HepG2 (cell line): ENCODE data around the gene METTL22. TPM values are rescaled to one million over a fixed set of nuclear protein-coding genes. Genes with fewer than 3 reads are reported as not detected.

Experiments used
- ATF5 ChIP-seq: sonication (generic); formaldehyde crosslinking; IDR thresholded peaks from 2 replicates; pipeline ENCODE4 v1.4.0; 2020; ENCODE audit warnings: mild to moderate bottlenecking, low read depth, missing genetic modification reagents
- BORCS8-MEF2B ChIP-seq: sonication (generic); formaldehyde crosslinking; IDR thresholded peaks from 2 replicates; pipeline ENCODE4 v1.8.0; 2022; ENCODE audit warnings: mild to moderate bottlenecking, missing genetic modification reagents
- MEF2D ChIP-seq: sonication (generic); formaldehyde crosslinking; IDR thresholded peaks from 2 replicates; pipeline ENCODE4 v1.5.1; 2020; ENCODE audit warnings: mild to moderate bottlenecking, missing genetic modification reagents
- MIER3 ChIP-seq: IDR thresholded peaks from 2 replicates; pipeline ENCODE4 v1.6.1; 2016; ENCODE audit warnings: missing compliant biosample characterization, borderline replicate concordance
- MTF1 ChIP-seq: sonication (generic); formaldehyde crosslinking; IDR thresholded peaks from 2 replicates; pipeline ENCODE4 v1.5.0; 2020; ENCODE audit warnings: missing genetic modification reagents
- PCBP2 ChIP-seq: fragments of 200-400 bp; formaldehyde crosslinking; optimal IDR thresholded peaks from 2 replicates; pipeline ENCODE3; 2018; ENCODE audit warnings: low read length, low read depth; ENCODE audit not compliant: poor library complexity, severe bottlenecking
- POLR2A ChIP-seq, 2 experiments: IDR thresholded peaks; 2 replicates each; pipeline ENCODE4 v1.6.1; 2011; ENCODE audit warnings: low read depth in 2 of 2, low read length in 2 of 2, mild to moderate bottlenecking in 1 of 2, moderate library complexity in 1 of 2; ENCODE audit not compliant: insufficient read depth in 1 of 2
- TOPORS ChIP-seq: sonication (generic); formaldehyde crosslinking; IDR thresholded peaks from 2 replicates; pipeline ENCODE4 v1.8.0; 2023; ENCODE audit warnings: mild to moderate bottlenecking, missing genetic modification reagents
- XRCC5 ChIP-seq: fragments of 200-400 bp; formaldehyde crosslinking; optimal IDR thresholded peaks from 2 replicates; pipeline ENCODE3; 2017; ENCODE audit warnings: mild to moderate bottlenecking, low read length
- ZBED4 ChIP-seq: sonication (generic); formaldehyde crosslinking; IDR thresholded peaks from 2 replicates; pipeline ENCODE4 v1.4.0; 2020; ENCODE audit warnings: missing genetic modification reagents, borderline replicate concordance
- ZBTB3 ChIP-seq: sonication (generic); formaldehyde crosslinking; IDR thresholded peaks from 2 replicates; pipeline ENCODE4 v1.4.0; 2020; ENCODE audit warnings: low read depth, mild to moderate bottlenecking, moderate library complexity, missing genetic modification reagents, borderline replicate concordance
- ZBTB40 ChIP-seq, 2 experiments: fragments of 450-650 bp in 1 of 2; sonication (generic) in 1 of 2; formaldehyde crosslinking in 1 of 2; IDR thresholded peaks; 2 replicates each; pipeline versions ENCODE4 v1.6.1 to v1.8.0; 2016 to 2022; ENCODE audit warnings: antibody characterized with exemption in 1 of 2, mild to moderate bottlenecking in 1 of 2, missing genetic modification reagents in 1 of 2
- ZNF224 ChIP-seq: sonication (generic); formaldehyde crosslinking; IDR thresholded peaks from 2 replicates; pipeline ENCODE4 v1.5.0; 2020; ENCODE audit warnings: mild to moderate bottlenecking, missing genetic modification reagents
- ZSCAN20 ChIP-seq: sonication (generic); formaldehyde crosslinking; IDR thresholded peaks from 2 replicates; pipeline ENCODE4 v1.4.0; 2020; ENCODE audit warnings: missing genetic modification reagents, mild to moderate bottlenecking, borderline replicate concordance
- ZSCAN29 ChIP-seq: sonication (generic); formaldehyde crosslinking; conservative IDR thresholded peaks from 2 replicates; pipeline ENCODE4 v1.4.0; 2020; ENCODE audit warnings: mild to moderate bottlenecking, missing genetic modification reagents
- polyA plus RNA-seq, 8 experiments: library from polyadenylated mRNA; depleted of rRNA in 3 of 8; stranded (reverse) in 7 of 8; unstranded in 1 of 8; fragments of >200 nt; fragmentation: Illumina TruSeq in 4 of 8; extraction: Trizol in 4 of 8; gene quantifications; 2 replicates each; pipeline versions ENCODE4 v1.2.1 to v1.2.3, GENCODE V29; 2011 to 2016; ENCODE audit warnings: low read depth in 4 of 8, missing spikeins in 1 of 8, mixed read lengths in 1 of 8; ENCODE audit not compliant: insufficient read depth in 1 of 8
- total RNA-seq, 5 experiments: library from RNA; depleted of rRNA; stranded (reverse); fragments of >200 nt; fragmentation: Illumina TruSeq; extraction: Trizol; gene quantifications; 2 replicates each; pipeline ENCODE4 v1.2.3, GENCODE V29; 2016; ENCODE audit warnings: low read depth in 1 of 5

Gene METTL22
- total and polyA plus RNA-seq, 2 of the 13 experiments (the other 11 are each of a cell fraction or from before 2014, with no cell fraction given): 36.2 to 94.8 TPM

- no peak for TF ChIP-seq ZBTB40 (IDR thresholded peaks at IDR 0.05)
- peak; percentile 83 for TF ChIP-seq ZBTB40 (CRISPR knock-in tag; IDR thresholded peaks at IDR 0.05)
- peak; percentile 93 for TF ChIP-seq ZNF224 (CRISPR knock-in tag)
- 0 out of 2 replicates have a peak, but pooled peaks have one; percentile 30 for TF ChIP-seq TOPORS (CRISPR knock-in tag)
- TF ChIP-seq ZSCAN20 (CRISPR knock-in tag): peak; percentile 92; the same call in 1 of the 2 replicates
- TF ChIP-seq PCBP2: no peak
- 0 out of 2 replicates have a peak, but pooled peaks have one; percentile 69 for TF ChIP-seq ZBED4 (CRISPR knock-in tag)
- TF ChIP-seq ZBTB3: no peak
- peak; percentile 97 for TF ChIP-seq BORCS8-MEF2B (CRISPR knock-in tag)
- no peak for TF ChIP-seq ATF5 (CRISPR knock-in tag)
- TF ChIP-seq MEF2D (CRISPR knock-in tag): no peak
- no peak for TF ChIP-seq ZSCAN29
- TF ChIP-seq POLR2A (IDR thresholded peaks at IDR 0.05; ENCODE audit: insufficient read depth in 1 of 2, low read depth in 2 of 2, low read length in 2 of 2): peak; percentile 93
- peak; percentile 83; the same call in 1 of the 2 replicates for TF ChIP-seq MIER3 (CRISPR knock-in tag)
- peak; percentile 80; the same call in 1 of the 2 replicates for TF ChIP-seq MTF1 (CRISPR knock-in tag)
- TF ChIP-seq XRCC5: peak; percentile 39
Observed at GRCh38 chr16:8621572-8622314, at the start of gene METTL22 (continued).
